Panc1 (cell line): Measurements from ENCODE around the gene HHIP. TPM values are rescaled to one million over a fixed set of nuclear protein-coding genes. Genes with fewer than 3 reads are reported as not detected.

ENCODE experiments used
- ATAC-seq: fragments of 200-7000 bp; cut with Tn5 transposase; 2 replicates; pipeline ENCODE4 v1.9.1; 2020; ENCODE audit warnings: mild to moderate bottlenecking, moderate library complexity
- BruUV-seq: library from RNA; stranded (reverse); fragments of 400-500 nt; replicated peaks from 2 replicates; lab custom pipeline; 2021; lab: Mats Ljungman, UMichigan
- CTCF ChIA-PET: fragments of 300-600 bp; sonication (Branson Sonifier 250); formaldehyde crosslinking; loops from one replicate; lab custom pipeline; 2022; ENCODE audit warnings: antibody characterized with exemption; lab: Charles Lee
- POLR2A ChIA-PET: fragments of 300-600 bp; sonication (Branson Sonifier 250); formaldehyde crosslinking; loops from one replicate; lab custom pipeline; 2022; ENCODE audit warnings: antibody characterized with exemption; lab: Charles Lee
- DNase-seq: peaks from one replicate; pipeline ENCODE4 v3.0.0-alpha.2; 2010; ENCODE audit warnings: low read depth, low spot score
- H3K27ac ChIP-seq: 2 replicates; pipeline ENCODE4 v1.5.1; 2011; ENCODE audit warnings: mild to moderate bottlenecking, low read length, inconsistent platforms
- H3K27me3 ChIP-seq: fragments of 200-500 bp; sonication (Bioruptor generic); 2 replicates; pipeline ENCODE4 v1.6.0; 2014; ENCODE audit warnings: low read length, inconsistent platforms; ENCODE audit not compliant: control insufficient read depth, insufficient read depth
- H3K36me3 ChIP-seq: fragments of 200-500 bp; sonication (Bioruptor generic); 2 replicates; pipeline ENCODE4 v1.5.1; 2014; ENCODE audit warnings: inconsistent platforms, mild to moderate bottlenecking, low read length, moderate library complexity; ENCODE audit not compliant: control insufficient read depth, insufficient read depth
- H3K4me1 ChIP-seq: 2 replicates; pipeline ENCODE4 v1.5.1; 2011; ENCODE audit warnings: inconsistent platforms, mild to moderate bottlenecking, low read length, moderate library complexity; ENCODE audit not compliant: control insufficient read depth, insufficient read depth
- H3K4me3 ChIP-seq, 2 experiments: 2 replicates each; pipeline ENCODE4 v1.5.1; 2011 to 2012; ENCODE audit warnings: low read depth in 2 of 2, low read length in 2 of 2, mild to moderate bottlenecking in 2 of 2, inconsistent platforms in 1 of 2, moderate library complexity in 1 of 2
- H3K9me3 ChIP-seq: fragments of 200-500 bp; sonication (Bioruptor generic); 2 replicates; pipeline ENCODE4 v1.5.1; 2014; ENCODE audit warnings: low read depth, mild to moderate bottlenecking, inconsistent platforms, low read length, moderate library complexity; ENCODE audit not compliant: control insufficient read depth, insufficient read depth
- POLR2AphosphoS5 ChIP-seq: IDR thresholded peaks from 2 replicates; pipeline ENCODE4 v1.6.1; 2012; ENCODE audit warnings: mild to moderate bottlenecking, low read depth, low read length, moderate library complexity
- SIN3A ChIP-seq: IDR thresholded peaks from 2 replicates; pipeline ENCODE4 v1.6.1; 2012; ENCODE audit warnings: low read depth, mild to moderate bottlenecking, low read length, moderate library complexity, borderline replicate concordance; ENCODE audit not compliant: insufficient read depth
- TCF7L2 ChIP-seq: IDR thresholded peaks from 2 replicates; pipeline ENCODE4 v1.6.1; 2011; ENCODE audit warnings: mild to moderate bottlenecking, low read depth, low read length, inconsistent platforms
- in situ Hi-C: cut with HindIII; loops from 2 replicates; pipeline ENCODE4 v1.10.0; 2016; ENCODE audit warnings: low sequenced_read_pairs, low pct_unique_long_range_greater_than_20kb
- intact Hi-C: fragments of 100-400 bp; cut with micrococcal nuclease; formaldehyde crosslinking; loops from one replicate; pipeline ENCODE4 v1.10.0; 2022; ENCODE audit not compliant: unreplicated experiment
- total RNA-seq: library from RNA; stranded (reverse); gene quantifications from one replicate; pipeline ENCODE4 v1.2.1, GENCODE V29; 2021; ENCODE audit not compliant: unreplicated experiment
- TF ChIP-seq, protein P1 (sequence below): fragments of 450-650 bp; IDR thresholded peaks from 2 replicates; pipeline ENCODE4 v1.5.1; 2017; ENCODE audit warnings: mild to moderate bottlenecking
- TF ChIP-seq, protein P2 (sequence below), 2 experiments: IDR thresholded peaks; 2 replicates each; pipeline ENCODE4 v1.6.1; 2011 to 2012; ENCODE audit warnings: low read depth in 2 of 2, control low read depth in 1 of 2, low read length in 1 of 2, mild to moderate bottlenecking in 1 of 2, moderate library complexity in 1 of 2; ENCODE audit not compliant: insufficient read depth in 1 of 2

Gene HHIP
- total RNA-seq, 1 experiment from 2014 or later = 0.08 TPM

- TF ChIP-seq TCF7L2 (no peak), SIN3A (no peak), POLR2AphosphoS5 (no peak)
- TF ChIP-seq, protein P1, sequence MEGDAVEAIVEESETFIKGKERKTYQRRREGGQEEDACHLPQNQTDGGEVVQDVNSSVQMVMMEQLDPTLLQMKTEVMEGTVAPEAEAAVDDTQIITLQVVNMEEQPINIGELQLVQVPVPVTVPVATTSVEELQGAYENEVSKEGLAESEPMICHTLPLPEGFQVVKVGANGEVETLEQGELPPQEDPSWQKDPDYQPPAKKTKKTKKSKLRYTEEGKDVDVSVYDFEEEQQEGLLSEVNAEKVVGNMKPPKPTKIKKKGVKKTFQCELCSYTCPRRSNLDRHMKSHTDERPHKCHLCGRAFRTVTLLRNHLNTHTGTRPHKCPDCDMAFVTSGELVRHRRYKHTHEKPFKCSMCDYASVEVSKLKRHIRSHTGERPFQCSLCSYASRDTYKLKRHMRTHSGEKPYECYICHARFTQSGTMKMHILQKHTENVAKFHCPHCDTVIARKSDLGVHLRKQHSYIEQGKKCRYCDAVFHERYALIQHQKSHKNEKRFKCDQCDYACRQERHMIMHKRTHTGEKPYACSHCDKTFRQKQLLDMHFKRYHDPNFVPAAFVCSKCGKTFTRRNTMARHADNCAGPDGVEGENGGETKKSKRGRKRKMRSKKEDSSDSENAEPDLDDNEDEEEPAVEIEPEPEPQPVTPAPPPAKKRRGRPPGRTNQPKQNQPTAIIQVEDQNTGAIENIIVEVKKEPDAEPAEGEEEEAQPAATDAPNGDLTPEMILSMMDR = no peak
- TF ChIP-seq, protein P2, sequence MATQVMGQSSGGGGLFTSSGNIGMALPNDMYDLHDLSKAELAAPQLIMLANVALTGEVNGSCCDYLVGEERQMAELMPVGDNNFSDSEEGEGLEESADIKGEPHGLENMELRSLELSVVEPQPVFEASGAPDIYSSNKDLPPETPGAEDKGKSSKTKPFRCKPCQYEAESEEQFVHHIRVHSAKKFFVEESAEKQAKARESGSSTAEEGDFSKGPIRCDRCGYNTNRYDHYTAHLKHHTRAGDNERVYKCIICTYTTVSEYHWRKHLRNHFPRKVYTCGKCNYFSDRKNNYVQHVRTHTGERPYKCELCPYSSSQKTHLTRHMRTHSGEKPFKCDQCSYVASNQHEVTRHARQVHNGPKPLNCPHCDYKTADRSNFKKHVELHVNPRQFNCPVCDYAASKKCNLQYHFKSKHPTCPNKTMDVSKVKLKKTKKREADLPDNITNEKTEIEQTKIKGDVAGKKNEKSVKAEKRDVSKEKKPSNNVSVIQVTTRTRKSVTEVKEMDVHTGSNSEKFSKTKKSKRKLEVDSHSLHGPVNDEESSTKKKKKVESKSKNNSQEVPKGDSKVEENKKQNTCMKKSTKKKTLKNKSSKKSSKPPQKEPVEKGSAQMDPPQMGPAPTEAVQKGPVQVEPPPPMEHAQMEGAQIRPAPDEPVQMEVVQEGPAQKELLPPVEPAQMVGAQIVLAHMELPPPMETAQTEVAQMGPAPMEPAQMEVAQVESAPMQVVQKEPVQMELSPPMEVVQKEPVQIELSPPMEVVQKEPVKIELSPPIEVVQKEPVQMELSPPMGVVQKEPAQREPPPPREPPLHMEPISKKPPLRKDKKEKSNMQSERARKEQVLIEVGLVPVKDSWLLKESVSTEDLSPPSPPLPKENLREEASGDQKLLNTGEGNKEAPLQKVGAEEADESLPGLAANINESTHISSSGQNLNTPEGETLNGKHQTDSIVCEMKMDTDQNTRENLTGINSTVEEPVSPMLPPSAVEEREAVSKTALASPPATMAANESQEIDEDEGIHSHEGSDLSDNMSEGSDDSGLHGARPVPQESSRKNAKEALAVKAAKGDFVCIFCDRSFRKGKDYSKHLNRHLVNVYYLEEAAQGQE (IDR thresholded peaks at IDR 0.05; ENCODE audit: insufficient read depth in 1 of 2, low read depth in 2 of 2, low read length in 1 of 2) = no peak
- H3K9me3 ChIP-seq = no peaks in the 10 kb centered on the region
- no peak overlapping the region for H3K27ac ChIP-seq
- DNase-seq (no peak), ATAC-seq (no peak)
- ChIA-PET CTCF (no interaction called here), POLR2A (no interaction called here)
- H3K4me1 ChIP-seq = no peaks in the 10 kb centered on the region
- H3K4me3 ChIP-seq = no peak overlapping the region
- no peaks in the 10 kb centered on the region for H3K36me3 ChIP-seq
- no peaks in the 10 kb centered on the region for H3K27me3 ChIP-seq
- intact Hi-C loops = no loop called here
- no TSS peak for BruUV-seq
- in situ Hi-C loops = no loop called here
Observed at GRCh38 chr4:144738649-144739048, 92.7 kb downstream of the HHIP start.

- no peaks in the 10 kb centered on the region for H3K27me3 ChIP-seq
- no TSS peak for BruUV-seq
- H3K9me3 ChIP-seq = no peaks in the 10 kb centered on the region
- H3K4me1 ChIP-seq = no peaks in the 10 kb centered on the region
- no peak for DNase-seq
- H3K27ac ChIP-seq = no peak overlapping the region
- ChIA-PET CTCF (no interaction called here), POLR2A (no interaction called here)
- intact Hi-C loops = no loop called here
- TF ChIP-seq, protein P1 = no peak
- TF ChIP-seq POLR2AphosphoS5 = no peak
- TF ChIP-seq TCF7L2 = no peak
- no peak for TF ChIP-seq SIN3A
- TF ChIP-seq, protein P2 (IDR thresholded peaks at IDR 0.05; ENCODE audit: insufficient read depth in 1 of 2, low read depth in 2 of 2, low read length in 1 of 2) = no peak
- in situ Hi-C loops = no loop called here
- ATAC-seq = no peak
- H3K4me3 ChIP-seq = no peak overlapping the region
- no peaks in the 10 kb centered on the region for H3K36me3 ChIP-seq
Observed at GRCh38 chr4:144739511-144740033, 93.6 kb downstream of the HHIP start.
